Pancreas (tissue), 10 donors: ENCODE results near the gene PRR16. TPM values are rescaled to one million over a fixed set of nuclear protein-coding genes. Genes with fewer than 3 reads are reported as not detected.

ENCODE experiments used
- ATAC-seq, 4 donors: fragments of 200-7000 bp; cut with Tn5 transposase; one replicate each; pipeline versions ENCODE4 v1.8.0 to v1.9.1; 2020; ENCODE audit warnings: mild to moderate bottlenecking in 4 of 4, moderate library complexity in 4 of 4
- DNase-seq, 6 donors: peaks; one replicate each; pipeline ENCODE4 v3.0.0-alpha.2; 2020
- FAIRE-seq: peaks from 2 replicates; lab custom pipeline; 2012; peaks lifted over from hg19 to GRCh38; lab: Jason Lieb, UNC
- H3K27ac ChIP-seq, 4 donors: fragments of 200-600 bp; sonication (generic); 1 replicate in 3 of 4; 2 replicates in 1 of 4; pipeline versions ENCODE4 v1.5.0 to v1.8.0; 2020
- H3K27me3 ChIP-seq, 4 donors: fragments of 200-600 bp; one replicate each; pipeline ENCODE4 v1.8.0; 2021
- H3K36me3 ChIP-seq, 3 donors: fragments of 200-600 bp; sonication (generic) in 1 of 3; one replicate each; pipeline versions ENCODE4 v1.5.0 to v1.8.0; 2020 to 2021
- H3K4me1 ChIP-seq, 3 donors: fragments of 200-600 bp; one replicate each; pipeline ENCODE4 v1.8.0; 2021
- H3K4me3 ChIP-seq, 4 donors: fragments of 200-600 bp; sonication (generic) in 2 of 4; one replicate each; pipeline versions ENCODE4 v1.5.0 to v1.8.0; 2020 to 2021
- H3K9me3 ChIP-seq, 4 donors: fragments of 200-600 bp; one replicate each; pipeline ENCODE4 v1.8.0; 2021
- CTCF ChIP-seq, 4 donors: fragments of 200-600 bp; sonication (generic) in 3 of 4; IDR thresholded peaks; one replicate each; pipeline versions ENCODE4 v1.5.0 to v1.8.0; 2021; ENCODE audit warnings: antibody characterized with exemption in 4 of 4
- WGBS, 2 donors: extraction: QIAGEN DNeasy Blood & Tissue Kit; methylation state at CpG; one replicate each; pipeline ENCODE4 v1.1.7; 2013; 5-methylcytosine and 5-hydroxymethylcytosine counted together
- intact Hi-C, 3 donors: fragments of 100-400 bp; cut with DNase I; formaldehyde crosslinking; loops; one replicate each; pipeline versions ENCODE4 v1.11.1 to v1.14.2; 2022
- polyA plus RNA-seq, 2 donors: library from polyadenylated mRNA; stranded (reverse); fragments of 200-250 nt; gene quantifications; one replicate each; pipeline ENCODE4 v1.2.3, GENCODE V29; 2013
- total RNA-seq, 6 donors: library from RNA; stranded (reverse); fragmentation: NEBNext Ultra II Directional in 4 of 6; extraction: Animal tissue kit (Norgen Biotek cat#: 25700) in 4 of 6; gene quantifications; one replicate each; pipeline versions ENCODE4 v1.2.1 to v1.2.4, GENCODE V29; 2021 to 2023
- donor health status: healthy with polysubstance abuse.
- donor health status: DM: no; HTN: no; CAD: no; lungs with moderate emphysema.
- donor health status: DM: no; HTN: no; CAD: no.
- donor health status: control.
- donor health status: control.
- donor health status: Bipolar disorder and iron deficiency.
- donor health status: DM: yes; HTN: yes; CAD: no.
- donor health status: DM: no; HTN: no; CAD: no.
- donor health status: DM: no; HTN: no; CAD: no.
- donor health status: DM: yes; HTN: yes; CAD: no.

Gene PRR16
- total and polyA plus RNA-seq, 8 donors: 0.19 to 2.5 (median 0.56) TPM

- peaks cover 0 to 3% (median 0%) of the 10 kb centered on the region in 4 donors for H3K27me3 ChIP-seq
- intact Hi-C loops: no loop called here
- WGBS, 2 donors: 61 to 77% methylated on average over 4 of the region's 4 CpGs
- no peak for FAIRE-seq
- H3K36me3 ChIP-seq: no peaks in the 10 kb centered on the region
- DNase-seq: no peak
- ATAC-seq: no peak
- no peak overlapping the region for H3K4me3 ChIP-seq
- H3K27ac ChIP-seq: no peak overlapping the region
- no peaks in the 10 kb centered on the region for H3K4me1 ChIP-seq
- no peaks in the 10 kb centered on the region for H3K9me3 ChIP-seq
- no peak for TF ChIP-seq CTCF (IDR thresholded peaks at IDR 0.05)
These were observed 15.0 kb downstream of the PRR16 start for GRCh38 chr5:120479066-120479465.

GRCh38 chr5:120499876-120500563, 35.9 kb downstream of the PRR16 start:
- intact Hi-C loops: no loop called here
- Histone ChIP-seq H3K4me1 (no peaks in the 10 kb centered on the region), H3K36me3 (no peaks in the 10 kb centered on the region), H3K27ac (no peak overlapping the region), H3K9me3 (no peaks in the 10 kb centered on the region), H3K4me3 (no peak overlapping the region), H3K27me3 (peaks cover 0 to 6% (median 0%) of the 10 kb centered on the region in 4 donors)
- DNase-seq: no peak
- ATAC-seq: no peak
- no peak for TF ChIP-seq CTCF (IDR thresholded peaks at IDR 0.05)
- WGBS, 2 donors: 56 to 60% methylated on average over 5 of the region's 5 CpGs
- FAIRE-seq: no peak

GRCh38 chr5:120502531-120502930, 38.4 kb downstream of the PRR16 start:
- intact Hi-C loops: no loop called here
- Histone ChIP-seq H3K4me3 (no peak overlapping the region), H3K4me1 (no peaks in the 10 kb centered on the region), H3K27me3 (peaks cover 0 to 6% (median 0%) of the 10 kb centered on the region in 4 donors), H3K27ac (no peak overlapping the region), H3K36me3 (no peaks in the 10 kb centered on the region), H3K9me3 (no peaks in the 10 kb centered on the region)
- no peak for ATAC-seq
- no peak for TF ChIP-seq CTCF (IDR thresholded peaks at IDR 0.05)
- no peak for DNase-seq
- whole genome bisulfite sequencing, 2 donors: 74 to 79% methylated on average over 4 of the region's 4 CpGs
- FAIRE-seq: no peak

GRCh38 chr5:120503341-120503740, 39.2 kb downstream of the PRR16 start:
- DNase-seq (no peak), ATAC-seq (no peak), FAIRE-seq (no peak)
- Histone ChIP-seq H3K4me1 (no peaks in the 10 kb centered on the region), H3K9me3 (no peaks in the 10 kb centered on the region), H3K36me3 (no peaks in the 10 kb centered on the region), H3K4me3 (no peak overlapping the region), H3K27me3 (peaks cover 0 to 6% (median 0%) of the 10 kb centered on the region in 4 donors), H3K27ac (no peak overlapping the region)
- TF ChIP-seq CTCF (IDR thresholded peaks at IDR 0.05): no peak
- intact Hi-C loops: no loop called here
- WGBS, 2 donors: 38 to 40% methylated on average over 1 of the region's 1 CpG

GRCh38 chr5:120504057-120504456, 40.0 kb downstream of the PRR16 start:
- Histone ChIP-seq H3K4me1 (no peaks in the 10 kb centered on the region), H3K36me3 (no peaks in the 10 kb centered on the region), H3K27me3 (peaks cover 0 to 6% (median 0%) of the 10 kb centered on the region in 4 donors), H3K27ac (no peak overlapping the region), H3K4me3 (no peak overlapping the region), H3K9me3 (no peaks in the 10 kb centered on the region)
- FAIRE-seq (no peak), DNase-seq (no peak), ATAC-seq (no peak)
- intact Hi-C loops: no loop called here
- TF ChIP-seq CTCF (IDR thresholded peaks at IDR 0.05): no peak
- 78 to 87% methylated on average over 2 of the region's 2 CpGs for WGBS, 2 donors
